GM18511 (cell line): ENCODE measurements around the gene PTGFR.

Experiments used
- ATAC-seq: cut with Tn5 transposase; IDR thresholded peaks from one replicate; pipeline ENCODE4 v1.9.1; 2021; ENCODE audit warnings: mild to moderate bottlenecking, moderate library complexity; ENCODE audit not compliant: unreplicated experiment

PTGFR gene

GRCh38 chr1:78490861-78491450, at the start of gene PTGFR:
Gene PTGFR, plus strand, starts transcription at chr1:78490974. Its CDS starts 1,770 bp downstream, at chr1:78492744.
- no peak for ATAC-seq

- ATAC-seq: no peak
Measured at GRCh38 chr1:78441921-78442320, 48.9 kb upstream of the PTGFR start.

GRCh38 chr1:78447086-78447485, 43.7 kb upstream of the PTGFR start:
- no peak for ATAC-seq

- ATAC-seq: no peak
Measured at GRCh38 chr1:78464449-78464891, 26.3 kb upstream of the PTGFR start.

GRCh38 chr1:78465143-78465542, 25.6 kb upstream of the PTGFR start:
- ATAC-seq: no peak

- ATAC-seq: no peak
Measured at GRCh38 chr1:78468521-78468920, 22.3 kb upstream of the PTGFR start.

GRCh38 chr1:78469576-78469975, 21.2 kb upstream of the PTGFR start:
- ATAC-seq: no peak

GRCh38 chr1:78471890-78472620, 18.7 kb upstream of the PTGFR start:
- ATAC-seq: no peak

- no peak for ATAC-seq
Measured at GRCh38 chr1:78472851-78473496, 17.8 kb upstream of the PTGFR start.

GRCh38 chr1:78474092-78474491, 16.7 kb upstream of the PTGFR start:
- ATAC-seq: no peak

GRCh38 chr1:78475888-78476610, 14.7 kb upstream of the PTGFR start:
- ATAC-seq: no peak

GRCh38 chr1:78483903-78484302, 6.9 kb upstream of the PTGFR start:
- no peak for ATAC-seq

GRCh38 chr1:78491451-78492071, 787 bp downstream of the PTGFR start:
- no peak for ATAC-seq

GRCh38 chr1:78492386-78492950, 1.7 kb downstream of the PTGFR start:
- no peak for ATAC-seq

GRCh38 chr1:78493451-78493850, 2.7 kb downstream of the PTGFR start:
- no peak for ATAC-seq

GRCh38 chr1:78497201-78497600, 6.4 kb downstream of the PTGFR start:
- no peak for ATAC-seq

- ATAC-seq: no peak
Measured at GRCh38 chr1:78500529-78500928, 9.8 kb downstream of the PTGFR start.

GRCh38 chr1:78501203-78501602, 10.4 kb downstream of the PTGFR start:
- ATAC-seq: no peak

GRCh38 chr1:78511334-78511733, 20.6 kb downstream of the PTGFR start:
- no peak for ATAC-seq

GRCh38 chr1:78516716-78517115, 25.9 kb downstream of the PTGFR start:
- ATAC-seq: no peak

- no peak for ATAC-seq
Measured at GRCh38 chr1:78519446-78519845, 28.7 kb downstream of the PTGFR start.
